ENCODE results near the gene STK35. TPM values are rescaled to one million over a fixed set of nuclear protein-coding genes. Genes with fewer than 3 reads are reported as not detected.

The STK35 gene
- total and polyA plus RNA-seq, 2 of the 13 experiments (the other 11 are each of a cell fraction or from before 2014, with no cell fraction given) = 27.4 to 29.8 TPM

DNA sequence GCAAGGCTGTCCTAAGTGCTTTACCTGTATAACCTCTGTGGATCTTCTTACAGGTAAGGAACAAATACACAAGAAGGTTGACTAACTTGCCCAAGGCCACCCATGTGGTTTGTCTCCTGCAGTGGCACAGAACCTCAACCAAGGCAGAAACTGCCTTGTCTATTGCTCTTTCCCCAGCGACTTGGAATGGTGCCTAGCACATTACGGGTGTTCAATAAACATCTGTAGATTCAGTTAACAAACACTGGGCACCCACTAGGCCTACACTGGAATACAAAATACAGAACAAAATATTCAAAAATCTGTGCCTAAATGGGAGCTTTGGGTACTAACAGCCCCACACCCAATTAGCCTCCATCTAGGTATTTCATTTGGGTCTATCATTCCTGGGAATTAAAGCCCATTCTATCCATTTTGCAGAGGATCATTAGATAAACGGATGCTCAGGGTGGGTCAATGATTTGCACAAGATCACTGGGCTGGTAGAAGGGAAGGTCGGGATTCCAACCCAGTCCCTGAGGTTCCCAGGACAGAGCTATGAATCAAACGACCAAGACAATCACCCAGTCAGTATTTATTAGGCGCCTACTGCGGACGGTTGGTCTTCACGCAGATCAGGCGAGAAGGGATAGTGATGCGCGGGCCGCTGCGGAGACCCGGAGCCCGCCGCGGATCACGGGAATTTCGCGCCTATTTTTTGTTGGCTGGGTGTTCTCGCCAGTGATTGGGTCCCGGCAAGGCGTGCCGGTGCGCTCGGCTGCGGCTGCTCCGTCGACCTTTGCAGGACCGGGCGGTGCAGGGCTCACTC lies at the start of gene STK35 (continued):
- TF ChIP-seq MAF1 (CRISPR knock-in tag; IDR thresholded peaks at IDR 0.05; ENCODE audit: borderline replicate concordance) = no peak
- TF ChIP-seq, protein P1, sequence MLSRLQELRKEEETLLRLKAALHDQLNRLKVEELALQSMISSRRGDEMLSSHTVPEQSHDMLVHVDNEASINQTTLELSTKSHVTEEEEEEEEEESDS (CRISPR knock-in tag; IDR thresholded peaks at IDR 0.05; ENCODE audit: borderline replicate concordance) = peak; percentile 79; the same call in 1 of the 2 replicates
- TF ChIP-seq, protein P2, sequence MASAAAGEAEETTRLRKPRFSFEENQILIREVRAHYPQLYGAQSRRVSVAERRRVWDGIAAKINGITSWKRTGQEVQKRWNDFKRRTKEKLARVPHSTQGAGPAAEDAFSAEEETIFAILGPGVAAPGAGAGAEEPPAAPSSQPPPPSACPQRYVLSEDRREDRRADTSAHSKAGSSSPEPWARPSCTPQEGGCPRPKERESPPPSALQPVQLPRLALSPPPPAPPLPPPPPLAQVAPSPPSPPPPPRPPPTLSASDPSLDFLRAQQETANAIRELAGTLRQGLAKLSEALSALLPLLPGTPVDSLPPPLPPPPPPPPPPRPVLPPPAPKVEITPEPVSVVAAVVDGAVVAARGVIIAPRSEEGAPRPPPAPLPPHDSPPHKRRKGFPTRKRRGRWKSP (CRISPR knock-in tag; IDR thresholded peaks at IDR 0.05) = peak; percentile 87; the same call in 1 of the 2 replicates
- no peak for TF ChIP-seq SMC3 (IDR thresholded peaks at IDR 0.05; ENCODE audit: low read length)
- no peak for TF ChIP-seq ZNF143 (CRISPR knock-in tag; IDR thresholded peaks at IDR 0.05)
- TF ChIP-seq, protein P3, sequence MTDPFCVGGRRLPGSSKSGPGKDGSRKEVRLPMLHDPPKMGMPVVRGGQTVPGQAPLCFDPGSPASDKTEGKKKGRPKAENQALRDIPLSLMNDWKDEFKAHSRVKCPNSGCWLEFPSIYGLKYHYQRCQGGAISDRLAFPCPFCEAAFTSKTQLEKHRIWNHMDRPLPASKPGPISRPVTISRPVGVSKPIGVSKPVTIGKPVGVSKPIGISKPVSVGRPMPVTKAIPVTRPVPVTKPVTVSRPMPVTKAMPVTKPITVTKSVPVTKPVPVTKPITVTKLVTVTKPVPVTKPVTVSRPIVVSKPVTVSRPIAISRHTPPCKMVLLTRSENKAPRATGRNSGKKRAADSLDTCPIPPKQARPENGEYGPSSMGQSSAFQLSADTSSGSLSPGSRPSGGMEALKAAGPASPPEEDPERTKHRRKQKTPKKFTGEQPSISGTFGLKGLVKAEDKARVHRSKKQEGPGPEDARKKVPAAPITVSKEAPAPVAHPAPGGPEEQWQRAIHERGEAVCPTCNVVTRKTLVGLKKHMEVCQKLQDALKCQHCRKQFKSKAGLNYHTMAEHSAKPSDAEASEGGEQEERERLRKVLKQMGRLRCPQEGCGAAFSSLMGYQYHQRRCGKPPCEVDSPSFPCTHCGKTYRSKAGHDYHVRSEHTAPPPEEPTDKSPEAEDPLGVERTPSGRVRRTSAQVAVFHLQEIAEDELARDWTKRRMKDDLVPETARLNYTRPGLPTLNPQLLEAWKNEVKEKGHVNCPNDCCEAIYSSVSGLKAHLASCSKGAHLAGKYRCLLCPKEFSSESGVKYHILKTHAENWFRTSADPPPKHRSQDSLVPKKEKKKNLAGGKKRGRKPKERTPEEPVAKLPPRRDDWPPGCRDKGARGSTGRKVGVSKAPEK (CRISPR knock-in tag; IDR thresholded peaks at IDR 0.05; ENCODE audit: borderline replicate concordance) = no peak
- TF ChIP-seq, protein P4, sequence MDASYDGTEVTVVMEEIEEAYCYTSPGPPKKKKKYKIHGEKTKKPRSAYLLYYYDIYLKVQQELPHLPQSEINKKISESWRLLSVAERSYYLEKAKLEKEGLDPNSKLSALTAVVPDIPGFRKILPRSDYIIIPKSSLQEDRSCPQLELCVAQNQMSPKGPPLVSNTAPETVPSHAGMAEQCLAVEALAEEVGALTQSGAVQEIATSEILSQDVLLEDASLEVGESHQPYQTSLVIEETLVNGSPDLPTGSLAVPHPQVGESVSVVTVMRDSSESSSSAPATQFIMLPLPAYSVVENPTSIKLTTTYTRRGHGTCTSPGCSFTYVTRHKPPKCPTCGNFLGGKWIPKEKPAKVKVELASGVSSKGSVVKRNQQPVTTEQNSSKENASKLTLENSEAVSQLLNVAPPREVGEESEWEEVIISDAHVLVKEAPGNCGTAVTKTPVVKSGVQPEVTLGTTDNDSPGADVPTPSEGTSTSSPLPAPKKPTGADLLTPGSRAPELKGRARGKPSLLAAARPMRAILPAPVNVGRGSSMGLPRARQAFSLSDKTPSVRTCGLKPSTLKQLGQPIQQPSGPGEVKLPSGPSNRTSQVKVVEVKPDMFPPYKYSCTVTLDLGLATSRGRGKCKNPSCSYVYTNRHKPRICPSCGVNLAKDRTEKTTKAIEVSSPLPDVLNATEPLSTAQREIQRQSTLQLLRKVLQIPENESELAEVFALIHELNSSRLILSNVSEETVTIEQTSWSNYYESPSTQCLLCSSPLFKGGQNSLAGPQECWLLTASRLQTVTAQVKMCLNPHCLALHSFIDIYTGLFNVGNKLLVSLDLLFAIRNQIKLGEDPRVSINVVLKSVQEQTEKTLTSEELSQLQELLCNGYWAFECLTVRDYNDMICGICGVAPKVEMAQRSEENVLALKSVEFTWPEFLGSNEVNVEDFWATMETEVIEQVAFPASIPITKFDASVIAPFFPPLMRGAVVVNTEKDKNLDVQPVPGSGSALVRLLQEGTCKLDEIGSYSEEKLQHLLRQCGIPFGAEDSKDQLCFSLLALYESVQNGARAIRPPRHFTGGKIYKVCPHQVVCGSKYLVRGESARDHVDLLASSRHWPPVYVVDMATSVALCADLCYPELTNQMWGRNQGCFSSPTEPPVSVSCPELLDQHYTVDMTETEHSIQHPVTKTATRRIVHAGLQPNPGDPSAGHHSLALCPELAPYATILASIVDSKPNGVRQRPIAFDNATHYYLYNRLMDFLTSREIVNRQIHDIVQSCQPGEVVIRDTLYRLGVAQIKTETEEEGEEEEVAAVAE (CRISPR knock-in tag; IDR thresholded peaks at IDR 0.05; ENCODE audit: borderline replicate concordance) = peak; percentile 3; the same call in 1 of the 2 replicates
- peak; percentile 77 for TF ChIP-seq NFYC (CRISPR knock-in tag; IDR thresholded peaks at IDR 0.05)
- TF ChIP-seq HOXA9 (CRISPR knock-in tag; IDR thresholded peaks at IDR 0.05; ENCODE audit: borderline replicate concordance) = peak; percentile 78; the same call in 1 of the 2 replicates
- TF ChIP-seq, protein P5, sequence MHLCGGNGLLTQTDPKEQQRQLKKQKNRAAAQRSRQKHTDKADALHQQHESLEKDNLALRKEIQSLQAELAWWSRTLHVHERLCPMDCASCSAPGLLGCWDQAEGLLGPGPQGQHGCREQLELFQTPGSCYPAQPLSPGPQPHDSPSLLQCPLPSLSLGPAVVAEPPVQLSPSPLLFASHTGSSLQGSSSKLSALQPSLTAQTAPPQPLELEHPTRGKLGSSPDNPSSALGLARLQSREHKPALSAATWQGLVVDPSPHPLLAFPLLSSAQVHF (CRISPR knock-in tag; IDR thresholded peaks at IDR 0.05) = no peak
- TF ChIP-seq, protein P6, sequence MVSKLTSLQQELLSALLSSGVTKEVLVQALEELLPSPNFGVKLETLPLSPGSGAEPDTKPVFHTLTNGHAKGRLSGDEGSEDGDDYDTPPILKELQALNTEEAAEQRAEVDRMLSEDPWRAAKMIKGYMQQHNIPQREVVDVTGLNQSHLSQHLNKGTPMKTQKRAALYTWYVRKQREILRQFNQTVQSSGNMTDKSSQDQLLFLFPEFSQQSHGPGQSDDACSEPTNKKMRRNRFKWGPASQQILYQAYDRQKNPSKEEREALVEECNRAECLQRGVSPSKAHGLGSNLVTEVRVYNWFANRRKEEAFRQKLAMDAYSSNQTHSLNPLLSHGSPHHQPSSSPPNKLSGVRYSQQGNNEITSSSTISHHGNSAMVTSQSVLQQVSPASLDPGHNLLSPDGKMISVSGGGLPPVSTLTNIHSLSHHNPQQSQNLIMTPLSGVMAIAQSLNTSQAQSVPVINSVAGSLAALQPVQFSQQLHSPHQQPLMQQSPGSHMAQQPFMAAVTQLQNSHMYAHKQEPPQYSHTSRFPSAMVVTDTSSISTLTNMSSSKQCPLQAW (CRISPR knock-in tag; IDR thresholded peaks at IDR 0.05) = no peak
- TF ChIP-seq DMAP1 (CRISPR knock-in tag; IDR thresholded peaks at IDR 0.05) = no peak
- no peak for TF ChIP-seq HNF4G (IDR thresholded peaks at IDR 0.05; ENCODE audit: borderline replicate concordance, low read depth, low read length)
- TF ChIP-seq HNF4G (CRISPR knock-in tag; IDR thresholded peaks at IDR 0.05; ENCODE audit: borderline replicate concordance, low read depth) = no peak

Data from HepG2 (cell line).